Pericardium fibroblast (primary cell): ENCODE data around the gene PSMD13. TPM values are rescaled to one million over a fixed set of nuclear protein-coding genes. Genes with fewer than 3 reads are reported as not detected.

Experiments
- total RNA-seq: library from RNA; depleted of rRNA; stranded (reverse); fragments of >200 nt; gene quantifications from 2 replicates; pipeline ENCODE4 v1.2.3, GENCODE V29; 2015

Gene PSMD13
- total RNA-seq, result 94.1 and 119 TPM in 2 replicates

DNA sequence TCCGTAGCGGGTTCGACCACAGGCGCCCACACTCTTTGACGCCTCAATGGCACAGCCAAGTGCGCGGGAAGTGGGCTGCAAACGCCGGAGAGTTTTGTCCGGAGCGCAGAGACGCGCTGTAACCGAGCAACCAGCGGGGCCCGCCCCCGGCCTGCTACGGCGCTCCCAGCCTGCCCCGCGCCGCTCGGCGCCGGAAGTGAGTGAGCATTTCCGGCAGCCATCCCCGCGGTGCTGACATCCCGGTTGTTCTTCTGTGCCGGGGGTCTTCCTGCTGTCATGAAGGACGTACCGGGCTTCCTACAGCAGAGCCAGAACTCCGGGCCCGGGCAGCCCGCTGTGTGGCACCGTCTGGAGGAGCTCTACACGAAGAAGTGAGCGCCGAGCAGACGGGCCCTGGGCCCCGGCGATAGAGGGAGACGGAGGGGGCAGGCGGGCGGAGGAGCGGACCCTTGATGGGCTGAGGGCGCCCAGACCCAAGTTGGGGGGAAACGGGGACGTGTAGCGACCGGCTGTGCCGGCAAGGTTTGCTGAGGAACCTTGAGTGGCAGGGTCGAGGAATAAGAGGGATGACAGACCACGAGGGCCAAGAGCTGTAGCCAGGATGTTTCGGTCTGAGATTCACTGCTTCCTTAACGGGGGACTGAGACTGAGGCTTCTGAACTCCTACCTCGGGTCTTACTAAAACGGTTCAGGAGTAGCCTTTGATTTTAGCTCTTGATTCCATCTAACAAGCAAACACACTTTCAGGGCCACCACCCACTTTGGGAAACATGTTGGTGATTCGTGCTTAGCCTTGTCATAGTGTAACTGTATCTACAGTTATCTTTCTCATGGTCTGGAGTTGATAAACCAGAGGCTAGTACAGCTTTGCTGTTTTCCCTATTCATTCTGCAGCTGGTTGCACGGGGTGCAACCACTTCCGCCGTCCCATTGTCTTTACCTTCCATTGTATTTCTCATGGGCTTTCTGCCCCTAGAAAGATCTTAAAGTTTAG, at the start of gene PSMD13:
Gene PSMD13, plus strand, starts transcription at position 203 of the 994 bp plus-strand sequence. Its CDS starts 74 bp downstream, at position 277.

DNA sequence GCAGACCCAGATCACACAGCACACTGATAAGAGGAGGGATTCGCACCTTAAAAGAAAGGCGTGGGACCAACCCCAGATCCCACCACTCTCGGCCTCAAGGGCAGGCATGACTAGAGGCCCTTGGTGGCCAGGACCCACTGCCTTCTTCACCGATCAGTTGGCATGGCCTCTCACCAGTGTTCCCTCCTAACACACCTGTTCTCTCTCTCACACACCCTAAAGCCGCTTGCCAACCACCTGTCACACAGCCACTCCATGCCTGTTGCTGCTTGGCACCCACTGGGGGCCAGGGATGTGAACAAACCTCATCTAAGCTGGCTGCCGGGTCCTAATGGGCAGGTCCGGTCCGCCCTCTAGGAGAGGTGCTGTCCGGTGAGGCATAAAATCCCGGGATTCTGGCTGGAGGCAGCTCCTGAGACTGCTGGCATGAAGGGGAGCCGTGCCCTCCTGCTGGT, 44.1 kb upstream of the PSMD13 start, which contains the start of gene SCGB1C1:
Gene SCGB1C1, plus strand, starts transcription at position 405 of the 455 bp plus-strand sequence. Its CDS starts 22 bp downstream, at position 427.

DNA sequence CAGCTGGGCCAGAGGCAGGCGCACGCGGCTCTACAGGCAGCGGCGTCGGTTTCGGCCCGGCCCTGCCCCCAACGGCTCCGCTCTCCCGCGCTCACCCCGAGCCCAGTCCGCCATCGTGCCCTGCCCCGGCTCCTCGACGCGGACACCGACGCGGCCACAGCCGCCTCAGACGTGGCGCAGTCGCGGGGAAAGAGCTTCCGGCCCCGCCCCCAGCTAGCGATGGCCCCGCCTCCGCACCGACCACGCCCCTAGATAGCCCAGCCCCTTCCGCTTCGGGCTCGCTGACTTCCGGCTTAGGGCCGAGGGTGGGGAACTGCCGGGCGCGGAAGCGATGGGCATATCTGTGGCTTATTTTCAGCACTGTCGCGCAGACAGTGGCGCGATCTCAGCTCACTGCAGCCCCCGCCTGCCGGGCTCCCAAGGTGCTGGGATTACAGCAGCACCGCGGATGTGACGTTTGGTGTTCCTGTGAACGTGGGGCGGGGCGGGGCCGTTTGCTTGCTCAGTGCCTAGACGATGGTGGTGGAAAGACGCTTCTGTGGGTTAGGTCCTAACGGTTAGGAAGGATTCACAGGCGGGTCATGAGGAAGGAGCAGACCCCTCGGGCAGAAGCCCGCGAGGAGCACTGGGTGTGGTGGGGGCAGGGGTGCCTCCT, 29.4 kb upstream of the PSMD13 start, which contains the start of the genes BET1L and RIC8A:
Gene BET1L, minus strand, starts transcription at position 192 of the 655 bp plus-strand sequence. Its CDS starts 78 bp downstream, at position 114.
Gene RIC8A, plus strand, starts transcription at position 501 of the 655 bp plus-strand sequence. CDS start 1,147 bp downstream, outside the sequence.

DNA sequence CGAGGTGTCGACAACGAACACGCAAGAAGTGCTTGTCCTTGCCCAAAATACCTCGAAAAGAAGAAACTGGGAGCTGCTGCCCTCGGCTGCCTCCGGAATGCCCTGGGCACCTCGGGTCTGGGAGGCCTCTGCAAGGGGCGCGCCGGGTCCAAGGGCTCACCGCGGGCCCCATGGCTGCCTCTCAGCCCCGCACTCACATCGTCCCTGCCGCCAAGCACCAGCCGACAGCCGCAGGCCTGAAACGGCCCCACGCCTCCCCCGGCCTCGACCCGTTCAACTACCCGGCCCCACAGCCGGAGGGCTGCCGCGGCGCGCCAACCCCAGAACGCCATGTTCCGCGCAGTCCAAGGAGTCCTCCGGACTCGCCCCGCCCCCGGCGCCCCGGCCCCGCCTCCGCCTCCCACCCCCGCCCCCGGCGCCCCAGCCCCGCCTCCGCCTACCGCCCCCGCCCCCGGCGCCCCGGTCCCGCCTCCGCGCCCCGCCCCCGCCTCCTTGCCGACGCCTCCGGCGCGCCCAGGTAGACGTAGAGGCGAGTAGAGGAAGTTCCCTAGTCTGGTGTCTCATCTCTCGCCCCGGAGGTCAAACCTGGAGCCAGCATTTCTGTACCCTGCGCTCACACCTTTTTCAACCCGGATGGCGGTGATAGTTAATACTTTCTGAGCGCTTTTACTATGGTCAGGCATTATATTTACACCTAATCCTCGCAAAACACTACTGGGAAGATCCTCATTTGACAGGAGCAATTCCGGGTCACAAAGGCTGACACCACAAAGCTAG, 591 bp upstream of the PSMD13 start, which contains the start of gene SIRT3:
Gene SIRT3, minus strand, starts transcription at position 346 of the 777 bp plus-strand sequence. Its CDS starts 14 bp downstream, at position 332.

DNA sequence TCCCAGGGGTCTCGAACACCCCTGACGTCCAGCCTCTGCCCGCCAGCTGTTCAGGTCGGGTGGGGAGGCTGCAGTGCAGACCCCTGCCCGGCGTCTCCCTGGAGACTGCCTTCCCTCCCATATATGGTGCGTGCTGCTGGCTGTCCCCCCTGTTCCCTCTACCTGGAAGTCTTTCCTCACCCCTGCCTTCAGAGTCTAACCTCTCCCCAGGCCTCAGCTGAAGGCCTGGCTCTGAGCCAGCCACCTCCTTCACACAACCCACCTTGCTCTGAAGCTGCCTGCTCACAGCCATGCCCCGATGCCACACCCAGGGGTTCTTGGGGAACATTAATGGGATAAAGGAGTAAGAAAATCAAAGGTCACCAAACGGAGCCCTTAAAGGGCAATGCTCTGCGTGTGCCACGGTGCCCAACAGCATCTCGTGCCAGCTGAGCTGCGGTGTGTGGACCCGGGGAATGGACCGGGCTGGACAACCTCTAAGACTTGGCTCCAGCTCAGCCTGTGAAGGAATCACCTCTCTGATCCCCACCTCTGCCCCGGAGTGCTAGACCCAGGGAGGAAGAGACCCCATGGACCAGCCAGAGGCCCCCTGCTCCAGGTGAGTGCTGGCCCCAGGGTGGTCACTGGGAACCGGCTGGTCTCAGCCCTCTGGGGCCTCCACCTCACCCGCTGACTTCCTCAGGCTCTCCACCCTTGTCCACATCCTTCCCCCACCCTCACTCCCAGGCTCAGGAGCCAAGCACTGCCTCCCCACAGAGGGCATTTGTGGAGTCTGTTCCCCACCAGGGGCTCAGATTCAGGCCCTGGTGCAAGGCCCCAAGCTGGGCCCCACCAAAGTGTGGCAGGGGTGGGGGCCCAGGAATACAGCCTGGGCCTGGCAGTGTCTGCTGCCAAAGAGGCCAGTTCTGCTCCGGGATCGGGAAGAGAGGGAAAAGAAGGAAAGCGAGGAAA, 41.5 kb downstream of the PSMD13 start, which contains the start of gene NLRP6:
Gene NLRP6, plus strand, starts transcription at position 407 of the 951 bp plus-strand sequence. Its CDS starts 163 bp downstream, at position 570.

DNA sequence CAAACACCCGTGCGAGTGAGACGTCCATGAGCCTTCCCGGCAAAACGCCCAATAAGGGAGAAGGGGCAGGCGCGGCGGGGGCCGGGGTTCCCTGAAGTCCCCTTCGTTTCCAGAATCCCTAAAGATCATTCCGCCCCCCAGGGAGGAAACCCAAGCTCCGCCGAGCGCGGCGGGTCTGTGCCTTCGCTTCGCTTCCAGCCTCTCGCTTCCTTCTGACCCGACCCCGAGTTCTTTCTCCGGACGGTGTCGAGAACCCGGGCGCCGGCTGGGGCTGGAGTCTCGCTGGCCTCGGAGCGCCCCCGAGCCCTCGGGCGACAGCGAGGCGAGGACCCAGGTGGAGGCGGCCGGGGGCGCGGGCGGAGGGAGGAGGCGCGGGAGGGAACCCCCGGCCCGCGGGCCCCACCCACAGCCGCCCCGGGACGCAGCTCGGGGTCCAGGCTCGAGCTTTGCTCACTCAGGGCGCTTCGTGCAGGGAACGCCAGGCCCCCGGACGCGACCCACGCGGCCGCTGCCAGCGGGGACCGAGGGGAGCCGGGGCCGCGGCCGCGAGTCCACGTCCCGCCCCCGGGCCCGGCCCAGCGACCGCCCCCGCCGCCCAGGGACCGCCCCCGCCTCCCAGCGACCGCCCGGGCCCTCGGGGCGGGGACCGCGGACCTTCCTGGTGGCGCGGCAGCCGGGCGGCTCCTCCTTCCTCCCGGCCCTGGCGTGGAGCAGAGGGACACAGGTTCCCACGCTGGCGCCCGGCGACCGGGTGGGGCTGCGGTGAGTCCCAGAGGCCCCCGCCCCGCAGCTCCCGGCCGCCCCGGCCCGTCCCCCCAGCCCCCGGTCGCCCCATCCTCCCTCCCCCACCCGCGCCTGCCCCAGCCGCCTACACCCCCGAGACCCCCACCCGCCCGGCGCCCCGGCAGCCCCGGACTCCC, 52.0 kb downstream of the PSMD13 start, which contains the start of gene PGGHG:
Gene PGGHG, plus strand, starts transcription at position 649 of the 920 bp plus-strand sequence. CDS start 691 bp downstream, outside the sequence.

DNA sequence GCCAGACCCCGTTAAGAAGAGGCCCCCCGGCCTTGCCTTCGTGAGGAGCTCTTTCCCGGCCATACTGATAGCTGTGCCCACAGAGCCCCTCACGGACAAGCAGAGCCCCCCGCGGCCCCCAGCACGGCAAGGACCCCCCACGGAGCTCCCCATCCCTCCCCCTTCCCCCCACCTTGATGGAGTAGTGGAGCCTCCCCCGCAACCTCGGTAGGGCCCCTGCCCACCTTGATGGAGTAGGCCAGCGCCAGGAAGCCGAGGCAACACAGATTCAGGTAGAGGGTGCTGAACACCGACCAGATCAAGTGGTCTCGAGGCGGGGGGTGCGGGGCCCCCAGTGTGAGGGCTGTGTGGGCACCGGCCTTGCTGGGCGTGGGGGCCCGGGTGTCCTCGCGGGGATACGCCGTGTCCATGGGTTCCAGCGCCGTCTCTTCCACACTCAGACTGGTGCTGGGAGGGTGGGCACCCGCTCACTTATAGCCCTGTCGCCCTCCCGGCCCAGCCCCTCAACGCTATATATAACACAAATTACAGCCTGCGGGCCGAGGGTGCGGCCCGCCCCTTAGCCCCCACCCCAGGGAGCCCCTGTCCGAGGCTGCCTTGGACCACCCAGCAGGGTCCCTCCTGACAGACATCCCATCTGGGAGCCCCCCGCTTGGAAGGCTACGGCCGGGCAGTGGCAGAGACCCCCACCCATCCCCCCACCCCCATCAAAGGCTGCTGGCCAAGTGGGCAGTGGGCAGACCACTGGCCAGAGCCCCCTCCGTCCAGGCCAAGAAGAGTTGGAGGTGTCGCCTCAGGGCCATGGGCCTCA, 62.5 kb downstream of the PSMD13 start, which contains the start of gene IFITM5:
Gene IFITM5, minus strand, starts transcription at position 446 of the 811 bp plus-strand sequence. Its CDS starts 36 bp downstream, at position 410.

Other genes starting within 250 kb of the PSMD13 start
- not detected in 2 replicates for gene SCGB1C1, start 43.9 kb upstream of the PSMD13 start, total RNA-seq
- 26.3 and 33.6 TPM in 2 replicates for gene BET1L, start 29.6 kb upstream of the PSMD13 start, total RNA-seq
- gene RIC8A, start 29.3 kb upstream of the PSMD13 start, total RNA-seq, result 71.2 and 82.5 TPM in 2 replicates
- 9.8 and 15.2 TPM in 2 replicates for gene SIRT3, start 634 bp upstream of the PSMD13 start, total RNA-seq
- gene NLRP6, start 41.4 kb downstream of the PSMD13 start, total RNA-seq, result not detected in 2 replicates
- gene PGGHG, start 52.1 kb downstream of the PSMD13 start, total RNA-seq, result 9.8 and 16.9 TPM in 2 replicates
- not detected in 2 replicates for gene IFITM5, start 62.5 kb downstream of the PSMD13 start, total RNA-seq
- 312 and 572 TPM in 2 replicates for gene IFITM2, start 70.8 kb downstream of the PSMD13 start, total RNA-seq
- gene IFITM1, start 77.1 kb downstream of the PSMD13 start, total RNA-seq, result 300 and 328 TPM in 2 replicates
- 559 and 914 TPM in 2 replicates for gene IFITM3, start 83.9 kb downstream of the PSMD13 start, total RNA-seq
- 3.0 and 28.3 TPM in 2 replicates for gene B4GALNT4, start 132.5 kb downstream of the PSMD13 start, total RNA-seq
- 1.9 and 11.9 TPM in 2 replicates for gene PKP3, start 157.2 kb downstream of the PSMD13 start, total RNA-seq
- gene SIGIRR, start 178.0 kb downstream of the PSMD13 start, total RNA-seq, result 45.2 and 50.6 TPM in 2 replicates
- not detected in 2 replicates for gene ANO9, start 205.0 kb downstream of the PSMD13 start, total RNA-seq
- 65.9 and 71.3 TPM in 2 replicates for gene PTDSS2, start 213.3 kb downstream of the PSMD13 start, total RNA-seq